PC-3 (cell line): ENCODE results near the gene PPIP5K1. TPM values are rescaled to one million over a fixed set of nuclear protein-coding genes. Genes with fewer than 3 reads are reported as not detected.

Source experiments
- ATAC-seq: fragments of 200-7000 bp; cut with Tn5 transposase; 2 replicates; pipeline ENCODE4 v1.9.1; 2020; ENCODE audit warnings: mild to moderate bottlenecking, moderate library complexity
- BruUV-seq: library from RNA; stranded (reverse); fragments of 400-500 nt; replicated peaks from 2 replicates; lab custom pipeline; 2021; lab: Mats Ljungman, UMichigan
- CTCF ChIA-PET: fragments of 300-600 bp; sonication (Branson Sonifier 250); formaldehyde crosslinking; loops from one replicate; lab custom pipeline; 2022; ENCODE audit warnings: antibody characterized with exemption; lab: Charles Lee
- POLR2A ChIA-PET: fragments of 300-600 bp; sonication (Branson Sonifier 250); formaldehyde crosslinking; loops from one replicate; lab custom pipeline; 2022; ENCODE audit warnings: antibody characterized with exemption; ENCODE audit not compliant: unreplicated experiment; lab: Charles Lee
- DNase-seq: peaks from one replicate; pipeline ENCODE4 v3.0.0-alpha.2; 2015
- H2AFZ ChIP-seq: fragments of 300-600 bp; sonication (generic); 2 replicates; pipeline ENCODE4 v1.6.0; 2016; ENCODE audit warnings: antibody characterized with exemption, low read length
- H3F3A ChIP-seq: fragments of 300-600 bp; sonication (generic); one replicate; pipeline ENCODE4 v1.6.0; 2017; ENCODE audit warnings: antibody characterized with exemption, low read length, control low read depth, mild to moderate bottlenecking; ENCODE audit not compliant: unreplicated experiment
- H3K27ac ChIP-seq: fragments of 300-600 bp; sonication (generic); 2 replicates; pipeline ENCODE4 v1.5.1; 2016; ENCODE audit warnings: mild to moderate bottlenecking, low read length
- H3K27me3 ChIP-seq: fragments of 300-600 bp; sonication (generic); 2 replicates; pipeline ENCODE4 v1.6.1; 2016; ENCODE audit warnings: low read length, mixed read lengths
- H3K36me3 ChIP-seq: fragments of 300-600 bp; sonication (generic); 2 replicates; pipeline ENCODE4 v1.6.1; 2016; ENCODE audit warnings: low read depth, mixed run types, low read length, mixed read lengths
- H3K4me1 ChIP-seq: fragments of 300-600 bp; sonication (generic); 2 replicates; pipeline ENCODE4 v1.5.1; 2016; ENCODE audit warnings: low read length; ENCODE audit not compliant: insufficient read depth
- H3K4me2 ChIP-seq: fragments of 300-600 bp; sonication (generic); 2 replicates; pipeline ENCODE4 v1.6.0; 2016; ENCODE audit warnings: low read length
- H3K4me3 ChIP-seq: fragments of 300-600 bp; sonication (generic); 2 replicates; pipeline ENCODE4 v1.5.1; 2016; ENCODE audit warnings: mild to moderate bottlenecking, low read length, mixed read lengths
- H3K79me2 ChIP-seq: fragments of 300-600 bp; sonication (generic); 2 replicates; pipeline ENCODE4 v1.6.1; 2017; ENCODE audit warnings: low read length, mixed read lengths
- H3K9ac ChIP-seq: fragments of 300-600 bp; sonication (generic); 2 replicates; pipeline ENCODE4 v1.6.0; 2016; ENCODE audit warnings: mild to moderate bottlenecking, low read length
- H3K9me2 ChIP-seq: fragments of 300-600 bp; sonication (generic); replicated peaks from 2 replicates; pipeline ENCODE4 v1.6.1; 2016; ENCODE audit warnings: mixed run types, low read length, mixed read lengths
- H3K9me3 ChIP-seq: fragments of 300-600 bp; sonication (generic); 2 replicates; pipeline ENCODE4 v1.6.1; 2016; ENCODE audit warnings: low read length, mixed read lengths
- H4K20me1 ChIP-seq: fragments of 300-600 bp; sonication (generic); 2 replicates; pipeline ENCODE4 v1.6.1; 2016; ENCODE audit warnings: low read length, mixed read lengths
- EZH2 ChIP-seq: fragments of 300-600 bp; sonication (generic); IDR thresholded peaks from one replicate; pipeline ENCODE4 v1.6.1; 2017; ENCODE audit warnings: antibody characterized with exemption, mild to moderate bottlenecking, low read length; ENCODE audit not compliant: unreplicated experiment
- EZH2phosphoT487 ChIP-seq: fragments of 300-600 bp; sonication (generic); IDR thresholded peaks from 2 replicates; pipeline ENCODE4 v1.6.1; 2018; ENCODE audit warnings: mild to moderate bottlenecking, antibody characterized with exemption, low read length, borderline replicate concordance
- intact Hi-C: fragments of 100-400 bp; cut with micrococcal nuclease; formaldehyde crosslinking; loops from 2 replicates; pipeline ENCODE4 v1.9.0; 2023
- total RNA-seq: library from RNA; depleted of rRNA; stranded (reverse); fragments of >200 nt; gene quantifications from 2 replicates; pipeline ENCODE4 v1.2.3, GENCODE V29; 2014
- TF ChIP-seq, protein P1 (sequence below): fragments of 300-600 bp; sonication (generic); conservative IDR thresholded peaks from 2 replicates; pipeline ENCODE4 v1.5.1; 2017; ENCODE audit warnings: antibody characterized with exemption, low read depth, mild to moderate bottlenecking, low read length

PPIP5K1 gene
- total RNA-seq, 1 experiment from 2014 or later = 19.8 TPM

DNA sequence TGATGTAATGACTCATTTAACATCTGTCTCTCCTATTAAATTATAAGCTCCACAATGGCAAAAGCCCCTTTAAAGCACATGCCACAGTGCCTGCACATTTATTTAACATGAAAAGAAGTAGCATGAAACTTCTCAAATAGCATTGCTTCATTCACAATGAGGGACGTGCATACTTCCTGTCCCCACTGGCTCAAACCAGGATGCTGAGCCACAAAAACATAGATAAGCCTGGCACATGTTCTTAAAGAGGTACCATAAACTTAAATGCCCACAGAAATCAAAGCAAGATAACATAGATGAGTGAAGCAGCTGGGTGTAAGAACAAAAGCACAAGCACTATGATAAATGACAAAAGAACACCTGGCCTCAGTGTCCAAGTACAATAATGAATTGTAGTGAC lies 100.8 kb downstream of the PPIP5K1 start:
- H2AFZ ChIP-seq = no peak overlapping the region
- no peak overlapping the region for H3K4me3 ChIP-seq
- H3K9ac ChIP-seq = no peak overlapping the region
- no TSS peak for BruUV-seq
- CTCF ChIA-PET = interaction anchor here (0.6 kb wide), 1 partner anchor 63 kb away, joined by 4 read pairs; no protein-coding TSS in a partner anchor
- intact Hi-C loops = no loop called here
- POLR2A ChIA-PET = no interaction called here
- no peaks in the 10 kb centered on the region for H3K9me3 ChIP-seq
- peaks cover 15% of the 10 kb centered on the region for H3K79me2 ChIP-seq
- no peaks in the 10 kb centered on the region for H3K27me3 ChIP-seq
- DNase-seq = no peak
- peaks cover 13% of the 10 kb centered on the region; the same call in 1 of the 2 replicates for H3K36me3 ChIP-seq
- ATAC-seq = no peak
- no peak overlapping the region for H3K27ac ChIP-seq
- no peak overlapping the region for H3K4me2 ChIP-seq
- no peaks in the 10 kb centered on the region for H4K20me1 ChIP-seq
- TF ChIP-seq EZH2 (no peak), EZH2phosphoT487 (no peak)
- TF ChIP-seq, protein P1, sequence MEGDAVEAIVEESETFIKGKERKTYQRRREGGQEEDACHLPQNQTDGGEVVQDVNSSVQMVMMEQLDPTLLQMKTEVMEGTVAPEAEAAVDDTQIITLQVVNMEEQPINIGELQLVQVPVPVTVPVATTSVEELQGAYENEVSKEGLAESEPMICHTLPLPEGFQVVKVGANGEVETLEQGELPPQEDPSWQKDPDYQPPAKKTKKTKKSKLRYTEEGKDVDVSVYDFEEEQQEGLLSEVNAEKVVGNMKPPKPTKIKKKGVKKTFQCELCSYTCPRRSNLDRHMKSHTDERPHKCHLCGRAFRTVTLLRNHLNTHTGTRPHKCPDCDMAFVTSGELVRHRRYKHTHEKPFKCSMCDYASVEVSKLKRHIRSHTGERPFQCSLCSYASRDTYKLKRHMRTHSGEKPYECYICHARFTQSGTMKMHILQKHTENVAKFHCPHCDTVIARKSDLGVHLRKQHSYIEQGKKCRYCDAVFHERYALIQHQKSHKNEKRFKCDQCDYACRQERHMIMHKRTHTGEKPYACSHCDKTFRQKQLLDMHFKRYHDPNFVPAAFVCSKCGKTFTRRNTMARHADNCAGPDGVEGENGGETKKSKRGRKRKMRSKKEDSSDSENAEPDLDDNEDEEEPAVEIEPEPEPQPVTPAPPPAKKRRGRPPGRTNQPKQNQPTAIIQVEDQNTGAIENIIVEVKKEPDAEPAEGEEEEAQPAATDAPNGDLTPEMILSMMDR = no peak
- no peaks in the 10 kb centered on the region for H3F3A ChIP-seq
- H3K4me1 ChIP-seq = peaks cover 9% of the 10 kb centered on the region
- H3K9me2 ChIP-seq = no peaks in the 10 kb centered on the region

DNA sequence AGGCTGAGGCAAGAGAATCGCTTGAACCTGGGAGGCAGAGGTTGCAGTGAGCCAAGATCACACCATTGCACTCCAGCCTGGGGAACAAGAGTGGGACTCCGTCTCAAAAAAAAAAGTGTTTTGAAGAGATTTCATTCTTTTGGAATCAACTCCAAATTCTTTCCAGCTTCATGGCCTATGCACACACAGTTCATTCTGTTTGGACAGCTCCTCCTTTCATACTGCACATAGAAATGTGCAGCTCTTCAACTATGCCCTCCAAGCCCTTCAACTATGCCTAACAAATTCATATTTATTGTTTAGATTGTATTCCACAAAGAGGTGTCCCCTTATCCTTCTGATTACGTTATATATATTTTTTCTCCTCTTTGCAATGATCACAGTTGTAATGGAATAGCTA lies 101.2 kb downstream of the PPIP5K1 start:
- Histone ChIP-seq H3K4me3 (no peak overlapping the region), H3K27ac (no peak overlapping the region), H3K79me2 (peaks cover 15% of the 10 kb centered on the region), H3K4me1 (peaks cover 9% of the 10 kb centered on the region), H3K9ac (no peak overlapping the region), H3K4me2 (no peak overlapping the region), H3K9me3 (no peaks in the 10 kb centered on the region), H4K20me1 (no peaks in the 10 kb centered on the region; the same call in 1 of the 2 replicates), H3K36me3 (peaks cover 13% of the 10 kb centered on the region; the same call in 1 of the 2 replicates), H2AFZ (no peak overlapping the region), H3F3A (peaks cover 3% of the 10 kb centered on the region), H3K27me3 (no peaks in the 10 kb centered on the region), H3K9me2 (no peaks in the 10 kb centered on the region)
- intact Hi-C loops = no loop called here
- ATAC-seq (no peak), DNase-seq (no peak)
- ChIA-PET POLR2A (no interaction called here), CTCF (interaction anchor here (0.6 kb wide), 1 partner anchor 63 kb away, joined by 4 read pairs; no protein-coding TSS in a partner anchor)
- TF ChIP-seq EZH2 (no peak), EZH2phosphoT487 (no peak)
- TF ChIP-seq, protein P1 = no peak
- BruUV-seq = no TSS peak

DNA sequence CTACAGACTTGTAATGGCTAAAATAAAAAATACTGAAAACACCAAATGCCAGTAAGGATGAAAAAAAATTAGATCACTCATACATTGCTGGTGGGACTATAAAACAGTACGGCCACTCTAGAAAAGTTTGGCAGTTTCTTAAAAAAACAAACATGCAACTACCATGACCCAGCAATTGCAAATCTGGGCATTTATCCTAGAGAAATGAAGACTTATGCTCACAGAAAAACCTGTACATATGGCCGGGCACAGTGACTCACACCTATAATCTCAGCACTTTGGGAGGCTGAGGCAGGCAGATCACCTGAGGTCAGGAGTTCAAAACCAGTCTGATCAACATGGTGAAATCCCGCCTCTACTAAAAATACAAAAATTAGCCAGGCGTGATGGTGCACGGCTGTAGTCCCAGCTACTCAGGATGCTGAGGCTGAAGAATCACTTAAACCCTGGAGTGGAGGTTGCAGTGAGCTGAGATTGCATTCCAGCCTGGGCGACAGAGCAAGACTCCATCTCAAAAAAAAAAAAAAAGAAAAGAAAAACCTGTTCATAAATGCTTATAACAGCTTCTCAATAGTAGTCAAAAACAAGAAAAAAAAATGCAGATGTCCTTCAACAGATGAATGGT lies 102.6 kb downstream of the PPIP5K1 start:
- Histone ChIP-seq H3F3A (peaks cover 7% of the 10 kb centered on the region), H2AFZ (no peak overlapping the region), H3K9me3 (no peaks in the 10 kb centered on the region), H3K79me2 (peaks cover 12% of the 10 kb centered on the region), H3K4me1 (peaks cover 9% of the 10 kb centered on the region; the same call in 1 of the 2 replicates), H3K9ac (no peak overlapping the region), H3K4me3 (no peak overlapping the region), H3K27ac (no peak overlapping the region), H4K20me1 (no peaks in the 10 kb centered on the region; the same call in 1 of the 2 replicates), H3K27me3 (no peaks in the 10 kb centered on the region), H3K36me3 (peaks cover 13% of the 10 kb centered on the region; the same call in 1 of the 2 replicates), H3K9me2 (no peaks in the 10 kb centered on the region), H3K4me2 (no peak overlapping the region)
- TF ChIP-seq EZH2phosphoT487 = no peak
- TF ChIP-seq, protein P1 = no peak
- no peak for TF ChIP-seq EZH2
- ATAC-seq (no peak), DNase-seq (no peak)
- intact Hi-C loops = no loop called here
- ChIA-PET CTCF (interaction anchor here (0.6 kb wide), 2 partner anchors 32 to 111 kb away, joined by 3 to 4 read pairs; no protein-coding TSS in a partner anchor), POLR2A (no interaction called here)
- BruUV-seq = no TSS peak
